Mesenchymal stem cell (in vitro differentiated cells and primary cell): ENCODE results near the gene OSTM1.

Source experiments
- DNase-seq: peaks from one replicate; pipeline ENCODE4 v3.0.0-alpha.2; 2013
- H2AFZ ChIP-seq: one replicate; pipeline ENCODE4 v1.6.1; 2013; ENCODE audit warnings: low read depth, mild to moderate bottlenecking, control low read depth, inconsistent platforms, low read length, moderate library complexity
- H2AK5ac ChIP-seq: 2 replicates; pipeline ENCODE4 v1.6.1; 2013; ENCODE audit warnings: low read length, moderate library complexity, mild to moderate bottlenecking, inconsistent platforms; ENCODE audit not compliant: severe bottlenecking
- H2BK120ac ChIP-seq: one replicate; pipeline ENCODE4 v1.6.1; 2013; ENCODE audit warnings: low read depth, mild to moderate bottlenecking, inconsistent platforms, low read length, moderate library complexity
- H2BK12ac ChIP-seq, 2 experiments: one replicate each; pipeline ENCODE4 v1.6.1; 2013; ENCODE audit warnings: inconsistent platforms in 2 of 2, low read length in 2 of 2, mild to moderate bottlenecking in 2 of 2, moderate library complexity in 2 of 2, control low read depth in 1 of 2
- H2BK15ac ChIP-seq: one replicate; pipeline ENCODE4 v1.6.1; 2013; ENCODE audit warnings: mild to moderate bottlenecking, low read depth, inconsistent platforms; ENCODE audit not compliant: poor library complexity, severe bottlenecking
- H2BK5ac ChIP-seq: 2 replicates; pipeline ENCODE4 v1.6.1; 2013; ENCODE audit warnings: low read depth, mild to moderate bottlenecking, low read length, control low read depth, inconsistent platforms; ENCODE audit not compliant: poor library complexity, severe bottlenecking
- H3K14ac ChIP-seq, 2 experiments: one replicate each; pipeline ENCODE4 v1.6.1; 2013; ENCODE audit warnings: inconsistent platforms in 2 of 2, low read length in 2 of 2, control low read depth in 1 of 2, mild to moderate bottlenecking in 1 of 2, moderate library complexity in 1 of 2
- H3K18ac ChIP-seq, 2 experiments: one replicate each; pipeline ENCODE4 v1.6.1; 2013; ENCODE audit warnings: inconsistent platforms in 2 of 2, low read length in 2 of 2, control low read depth in 1 of 2, low read depth in 1 of 2, mild to moderate bottlenecking in 1 of 2
- H3K23ac ChIP-seq, 2 experiments: one replicate each; pipeline ENCODE4 v1.6.1; 2013; ENCODE audit warnings: inconsistent platforms in 2 of 2, low read length in 2 of 2, mild to moderate bottlenecking in 2 of 2, moderate library complexity in 2 of 2, control low read depth in 1 of 2
- H3K27ac ChIP-seq: 2 replicates; pipeline ENCODE4 v1.5.1; 2013; ENCODE audit warnings: mild to moderate bottlenecking, moderate library complexity, low read length, control low read depth, inconsistent platforms; ENCODE audit not compliant: poor library complexity, severe bottlenecking
- H3K27me3 ChIP-seq, 2 experiments: 2 replicates each; pipeline versions ENCODE4 v1.6.1 to v1.7.0; 2013; ENCODE audit warnings: low read length in 2 of 2, mild to moderate bottlenecking in 2 of 2, moderate library complexity in 2 of 2, control low read depth in 1 of 2, inconsistent platforms in 1 of 2; ENCODE audit not compliant: control insufficient read depth in 1 of 2, insufficient read depth in 1 of 2
- H3K36me3 ChIP-seq, 2 experiments: 2 replicates each; pipeline versions ENCODE4 v1.6.1 to v1.7.0; 2013; ENCODE audit warnings: low read length in 2 of 2, control low read depth in 1 of 2, inconsistent platforms in 1 of 2, low read depth in 1 of 2, mild to moderate bottlenecking in 1 of 2; ENCODE audit not compliant: insufficient read depth in 2 of 2, control insufficient read depth in 1 of 2
- H3K4ac ChIP-seq, 2 experiments: one replicate each; pipeline ENCODE4 v1.6.1; 2013; ENCODE audit warnings: inconsistent platforms in 2 of 2, low read length in 2 of 2, mild to moderate bottlenecking in 2 of 2, moderate library complexity in 2 of 2, control low read depth in 1 of 2, low read depth in 1 of 2
- H3K4me1 ChIP-seq: 2 replicates; pipeline ENCODE4 v1.6.1; 2013; ENCODE audit warnings: low read depth, low read length, control low read depth; ENCODE audit not compliant: control insufficient read depth, insufficient read depth
- H3K4me2 ChIP-seq: 2 replicates; pipeline ENCODE4 v1.6.1; 2013; ENCODE audit warnings: low read length, mild to moderate bottlenecking, inconsistent platforms; ENCODE audit not compliant: poor library complexity, severe bottlenecking
- H3K4me3 ChIP-seq, 2 experiments: 2 replicates each; pipeline versions ENCODE4 v1.5.1 to v1.7.0; 2013; ENCODE audit warnings: low read length in 2 of 2, mild to moderate bottlenecking in 2 of 2, control low read depth in 1 of 2, low read depth in 1 of 2; ENCODE audit not compliant: insufficient read depth in 1 of 2
- H3K79me1 ChIP-seq: replicated peaks from 2 replicates; pipeline ENCODE4 v1.6.1; 2013; ENCODE audit warnings: mild to moderate bottlenecking, control low read depth, low read length, inconsistent platforms; ENCODE audit not compliant: poor library complexity, severe bottlenecking
- H3K9ac ChIP-seq: 2 replicates; pipeline ENCODE4 v1.7.0; 2013; ENCODE audit warnings: mild to moderate bottlenecking, low read length, moderate library complexity
- H3K9me3 ChIP-seq: 2 replicates; pipeline ENCODE4 v1.7.0; 2013; ENCODE audit warnings: mild to moderate bottlenecking, low read length; ENCODE audit not compliant: control insufficient read depth
- H4K8ac ChIP-seq: one replicate; pipeline ENCODE4 v1.6.1; 2013; ENCODE audit warnings: inconsistent platforms, mild to moderate bottlenecking, low read length, moderate library complexity
- H4K91ac ChIP-seq: one replicate; pipeline ENCODE4 v1.6.1; 2013; ENCODE audit warnings: mild to moderate bottlenecking, low read length, inconsistent platforms
- WGBS: methylation state at CpG from one replicate; pipeline ENCODE4 v1.1.7; 2013; ENCODE audit warnings: mixed read lengths; 5-methylcytosine and 5-hydroxymethylcytosine counted together

Gene OSTM1

DNA sequence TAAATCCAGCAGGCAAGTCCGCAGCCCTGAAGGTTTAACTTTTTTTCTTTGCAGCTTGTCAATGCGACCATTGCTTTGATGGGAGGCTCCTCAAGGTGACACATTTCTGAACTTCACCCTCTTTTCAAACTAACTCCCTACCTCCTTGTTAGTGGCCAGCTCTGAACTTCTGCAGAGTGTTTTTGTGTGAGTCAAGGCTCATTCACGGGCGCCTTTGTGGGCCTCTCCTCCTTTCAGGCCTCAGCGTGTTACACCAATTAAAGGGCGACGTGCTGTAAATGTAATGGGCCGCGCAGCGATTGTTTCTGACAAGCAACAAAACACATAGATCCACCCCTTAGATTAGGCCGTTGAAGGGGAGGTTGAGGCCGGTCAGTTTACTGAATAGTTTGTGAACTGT is 45.8 kb upstream of the OSTM1 start:
- H3K9me3 ChIP-seq: peaks cover 5% of the 10 kb centered on the region
- H2BK5ac ChIP-seq: no peak overlapping the region
- no peak overlapping the region for H3K14ac ChIP-seq
- H2BK12ac ChIP-seq: no peak overlapping the region
- no peak overlapping the region for H2AFZ ChIP-seq
- no peak overlapping the region for H2BK15ac ChIP-seq
- H4K91ac ChIP-seq: no peak overlapping the region
- H3K36me3 ChIP-seq: no peaks in the 10 kb centered on the region
- H3K27ac ChIP-seq: no peak overlapping the region
- no peak for DNase-seq
- H3K4me1 ChIP-seq: peaks cover 33% of the 10 kb centered on the region
- H3K9ac ChIP-seq: no peak overlapping the region
- H3K27me3 ChIP-seq: peaks cover 95 to 96% of the 10 kb centered on the region in 2 experiments
- H3K23ac ChIP-seq: no peak overlapping the region
- no peak overlapping the region for H2AK5ac ChIP-seq
- H3K18ac ChIP-seq: no peak overlapping the region
- H3K4me3 ChIP-seq: no peak overlapping the region
- H3K4ac ChIP-seq: no peak overlapping the region
- WGBS: 15% methylated on average over 2 of the region's 12 CpGs
- H3K79me1 ChIP-seq: no peaks in the 10 kb centered on the region
- H3K4me2 ChIP-seq: no peak overlapping the region
- no peak overlapping the region for H4K8ac ChIP-seq
- no peak overlapping the region for H2BK120ac ChIP-seq

- Histone ChIP-seq H3K36me3 (no peaks in the 10 kb centered on the region), H3K14ac (no peak overlapping the region), H3K4ac (no peak overlapping the region), H3K79me1 (no peaks in the 10 kb centered on the region), H4K91ac (no peak overlapping the region), H3K4me3 (no peak overlapping the region), H3K9ac (no peak overlapping the region), H3K27me3 (peaks cover 96% of the 10 kb centered on the region in 2 experiments), H3K18ac (no peak overlapping the region), H3K27ac (no peak overlapping the region), H2AK5ac (no peak overlapping the region), H3K23ac (peak overlapping the region; percentile 26 to 81), H2BK120ac (no peak overlapping the region), H2BK5ac (no peak overlapping the region), H3K9me3 (peaks cover 5% of the 10 kb centered on the region), H2BK15ac (no peak overlapping the region), H3K4me1 (peaks cover 39% of the 10 kb centered on the region), H3K4me2 (peak overlapping the region; percentile 50), H4K8ac (no peak overlapping the region), H2BK12ac (no peak overlapping the region), H2AFZ (no peak overlapping the region)
- DNase-seq: no peak
- WGBS: 10% methylated on average over 24 of the region's 24 CpGs
Observed at GRCh38 chr6:108119769-108120141, 45.2 kb upstream of the OSTM1 start.

GRCh38 chr6:108118810-108119768 is 44.5 kb upstream of the OSTM1 start:
- WGBS: 3% methylated on average over 51 of the region's 67 CpGs
- DNase-seq: peak; percentile 45
- no peak overlapping the region for H2BK15ac ChIP-seq

DNA sequence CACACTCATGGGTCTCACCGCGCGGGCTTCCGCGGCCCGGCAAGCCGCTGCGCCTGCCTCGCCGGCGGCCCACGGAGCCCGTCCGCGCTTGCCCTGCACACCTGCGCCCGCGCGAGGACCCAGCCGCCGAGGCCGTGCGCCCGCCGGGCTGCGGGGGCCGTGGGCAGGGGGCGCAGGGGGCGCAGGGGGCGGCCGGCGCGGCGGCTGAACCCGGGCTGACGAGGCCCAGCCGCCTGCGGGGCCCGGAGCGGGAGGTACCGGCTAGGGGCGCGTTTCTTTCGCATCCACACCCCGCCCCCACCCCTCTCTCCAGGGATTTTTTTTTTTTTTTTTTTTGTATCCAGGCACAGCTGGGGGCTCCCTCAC is 43.8 kb upstream of the OSTM1 start:
- Histone ChIP-seq H2BK5ac (no peak overlapping the region), H3K36me3 (no peaks in the 10 kb centered on the region), H4K8ac (no peak overlapping the region), H3K23ac (peak overlapping the region in 1 of 2 experiments; percentile 86), H3K79me1 (no peaks in the 10 kb centered on the region), H3K27ac (no peak overlapping the region), H4K91ac (no peak overlapping the region), H3K9me3 (no peaks in the 10 kb centered on the region), H3K27me3 (peaks cover 92 to 94% of the 10 kb centered on the region in 2 experiments), H3K4ac (no peak overlapping the region), H3K9ac (no peak overlapping the region), H3K4me3 (peak overlapping the region; percentile 60 to 81), H3K4me1 (peaks cover 40% of the 10 kb centered on the region), H2BK15ac (no peak overlapping the region), H2BK120ac (no peak overlapping the region), H3K18ac (no peak overlapping the region), H3K4me2 (peak overlapping the region; percentile 92), H2AFZ (no peak overlapping the region), H2BK12ac (no peak overlapping the region), H3K14ac (no peak overlapping the region), H2AK5ac (no peak overlapping the region)
- no peak for DNase-seq
- WGBS: 0% methylated on average over 16 of the region's 45 CpGs

More at GRCh38 chr6:108118810-108119768, 44.5 kb upstream of the OSTM1 start:
- no peaks in the 10 kb centered on the region for H3K79me1 ChIP-seq
- no peaks in the 10 kb centered on the region for H3K36me3 ChIP-seq
- no peak overlapping the region for H3K14ac ChIP-seq
- peak overlapping the region; percentile 37 to 72 for H3K4me3 ChIP-seq
- H4K91ac ChIP-seq: no peak overlapping the region
- no peak overlapping the region for H3K27ac ChIP-seq
- no peak overlapping the region for H3K18ac ChIP-seq
- H2BK120ac ChIP-seq: no peak overlapping the region
- H3K23ac ChIP-seq: peak overlapping the region in 1 of 2 experiments; percentile 81
- no peak overlapping the region for H3K4ac ChIP-seq
- H2BK12ac ChIP-seq: no peak overlapping the region
- H3K4me2 ChIP-seq: peak overlapping the region; percentile 89
- no peak overlapping the region for H4K8ac ChIP-seq
- H2AK5ac ChIP-seq: no peak overlapping the region
- H2AFZ ChIP-seq: no peak overlapping the region
- H3K9ac ChIP-seq: peak overlapping the region; percentile 22
- peaks cover 95% of the 10 kb centered on the region in 2 experiments for H3K27me3 ChIP-seq
- H2BK5ac ChIP-seq: no peak overlapping the region
- H3K9me3 ChIP-seq: peaks cover under 1% of the 10 kb centered on the region
- peaks cover 39% of the 10 kb centered on the region for H3K4me1 ChIP-seq
